Calu3 (cell line): Measurements from ENCODE around the gene SERPINB1. TPM values are rescaled to one million over a fixed set of nuclear protein-coding genes. Genes with fewer than 3 reads are reported as not detected.

Experiments used
- BruUV-seq: library from RNA; stranded (reverse); fragments of 400-500 nt; replicated peaks from 2 replicates; lab custom pipeline; 2021; lab: Mats Ljungman, UMichigan
- CTCF ChIA-PET: fragments of 300-600 bp; sonication (Branson Sonifier 250); formaldehyde crosslinking; loops from one replicate; lab custom pipeline; 2022; ENCODE audit warnings: antibody characterized with exemption; lab: Charles Lee
- DNase-seq: peaks from one replicate; pipeline ENCODE4 v3.0.0; 2022
- H3K27ac Mint-ChIP-seq: one replicate; pipeline ENCODE4 v1.8.0; 2022; ENCODE audit warnings: mixed read lengths; ENCODE audit not compliant: unreplicated experiment
- H3K27me3 Mint-ChIP-seq: one replicate; pipeline ENCODE4 v1.8.0; 2022; ENCODE audit warnings: mixed read lengths; ENCODE audit not compliant: unreplicated experiment
- H3K36me3 Mint-ChIP-seq: one replicate; pipeline ENCODE4 v1.8.0; 2022; ENCODE audit warnings: mild to moderate bottlenecking, moderate library complexity, mixed read lengths; ENCODE audit not compliant: insufficient read depth, unreplicated experiment
- H3K4me1 Mint-ChIP-seq: one replicate; pipeline ENCODE4 v1.8.0; 2022; ENCODE audit warnings: mild to moderate bottlenecking, low read depth, mixed read lengths; ENCODE audit not compliant: unreplicated experiment
- H3K4me3 Mint-ChIP-seq: one replicate; pipeline ENCODE4 v1.8.0; 2022; ENCODE audit warnings: mild to moderate bottlenecking, low read depth, moderate library complexity, mixed read lengths; ENCODE audit not compliant: unreplicated experiment
- H3K9me3 Mint-ChIP-seq: one replicate; pipeline ENCODE4 v1.8.0; 2022; ENCODE audit warnings: low read depth, mixed read lengths; ENCODE audit not compliant: unreplicated experiment
- intact Hi-C: fragments of 100-400 bp; cut with micrococcal nuclease; formaldehyde crosslinking; loops from one replicate; pipeline ENCODE4 v1.10.0; 2022; ENCODE audit not compliant: unreplicated experiment
- total RNA-seq: library from RNA; stranded (reverse); gene quantifications from 2 replicates; pipeline ENCODE4 v1.2.3, GENCODE V29; 2022
- TF ChIP-seq, protein P1 (sequence below): fragments of 200-600 bp; IDR thresholded peaks from one replicate; pipeline ENCODE4 v1.8.0; 2022; ENCODE audit warnings: antibody characterized with exemption; ENCODE audit not compliant: unreplicated experiment

SERPINB1 gene
- total RNA-seq, 1 experiment from 2014 or later = 56.3 TPM

DNA sequence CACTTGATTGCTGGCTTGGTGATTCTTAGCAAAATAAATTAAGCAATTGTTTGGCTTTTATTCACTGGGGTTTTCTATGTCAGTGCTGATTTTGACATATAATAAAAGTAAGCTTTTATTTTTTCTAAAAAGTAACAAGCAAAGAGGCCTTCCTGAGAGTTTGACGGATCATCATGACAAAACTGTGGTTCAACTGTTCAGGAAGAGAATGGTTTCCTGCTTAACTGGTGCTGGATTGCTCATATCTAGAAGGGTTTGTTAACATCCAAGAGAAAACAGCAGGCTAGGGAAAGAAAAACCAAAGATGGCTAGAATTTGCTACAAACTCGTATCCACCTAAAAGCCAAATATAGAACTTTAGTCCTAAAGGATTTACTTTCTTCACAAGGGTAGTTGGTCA, 21.2 kb downstream of the SERPINB1 start:
- Mint-ChIP-seq H3K4me1 (peaks cover 41% of the 10 kb centered on the region), H3K27ac (no peak overlapping the region), H3K4me3 (no peak overlapping the region), H3K9me3 (peaks cover 4% of the 10 kb centered on the region), H3K36me3 (no peaks in the 10 kb centered on the region), H3K27me3 (no peaks in the 10 kb centered on the region)
- intact Hi-C loops = no loop called here
- no peak for DNase-seq
- TF ChIP-seq, protein P1, sequence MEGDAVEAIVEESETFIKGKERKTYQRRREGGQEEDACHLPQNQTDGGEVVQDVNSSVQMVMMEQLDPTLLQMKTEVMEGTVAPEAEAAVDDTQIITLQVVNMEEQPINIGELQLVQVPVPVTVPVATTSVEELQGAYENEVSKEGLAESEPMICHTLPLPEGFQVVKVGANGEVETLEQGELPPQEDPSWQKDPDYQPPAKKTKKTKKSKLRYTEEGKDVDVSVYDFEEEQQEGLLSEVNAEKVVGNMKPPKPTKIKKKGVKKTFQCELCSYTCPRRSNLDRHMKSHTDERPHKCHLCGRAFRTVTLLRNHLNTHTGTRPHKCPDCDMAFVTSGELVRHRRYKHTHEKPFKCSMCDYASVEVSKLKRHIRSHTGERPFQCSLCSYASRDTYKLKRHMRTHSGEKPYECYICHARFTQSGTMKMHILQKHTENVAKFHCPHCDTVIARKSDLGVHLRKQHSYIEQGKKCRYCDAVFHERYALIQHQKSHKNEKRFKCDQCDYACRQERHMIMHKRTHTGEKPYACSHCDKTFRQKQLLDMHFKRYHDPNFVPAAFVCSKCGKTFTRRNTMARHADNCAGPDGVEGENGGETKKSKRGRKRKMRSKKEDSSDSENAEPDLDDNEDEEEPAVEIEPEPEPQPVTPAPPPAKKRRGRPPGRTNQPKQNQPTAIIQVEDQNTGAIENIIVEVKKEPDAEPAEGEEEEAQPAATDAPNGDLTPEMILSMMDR = no peak
- BruUV-seq = no TSS peak
- CTCF ChIA-PET = no interaction called here

DNA sequence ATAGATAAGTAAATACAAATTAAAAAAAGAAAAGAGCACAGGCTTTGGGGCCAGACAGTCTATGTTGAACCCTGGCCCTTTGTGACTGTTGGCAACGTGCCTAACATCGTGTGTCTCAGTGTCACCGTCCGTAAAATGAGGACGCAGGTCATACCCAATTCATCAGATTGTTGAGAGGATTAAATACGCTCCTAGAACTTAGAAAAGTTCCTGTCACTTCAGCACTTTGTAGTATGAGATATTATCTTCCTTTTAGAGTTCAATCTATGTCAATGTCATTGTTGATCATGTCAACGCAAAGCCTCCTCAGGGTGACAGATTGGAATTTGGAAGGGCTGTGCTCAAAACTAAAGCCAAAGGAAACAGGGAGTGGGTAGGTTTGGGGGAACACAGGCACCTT, 21.7 kb downstream of the SERPINB1 start:
- H3K27me3 Mint-ChIP-seq = no peaks in the 10 kb centered on the region
- H3K36me3 Mint-ChIP-seq = no peaks in the 10 kb centered on the region
- H3K9me3 Mint-ChIP-seq = peaks cover 4% of the 10 kb centered on the region
- CTCF ChIA-PET = no interaction called here
- no peak overlapping the region for H3K4me3 Mint-ChIP-seq
- H3K27ac Mint-ChIP-seq = no peak overlapping the region
- DNase-seq = no peak
- H3K4me1 Mint-ChIP-seq = peaks cover 41% of the 10 kb centered on the region
- no TSS peak for BruUV-seq
- TF ChIP-seq, protein P1 = no peak
- intact Hi-C loops = no loop called here

DNA sequence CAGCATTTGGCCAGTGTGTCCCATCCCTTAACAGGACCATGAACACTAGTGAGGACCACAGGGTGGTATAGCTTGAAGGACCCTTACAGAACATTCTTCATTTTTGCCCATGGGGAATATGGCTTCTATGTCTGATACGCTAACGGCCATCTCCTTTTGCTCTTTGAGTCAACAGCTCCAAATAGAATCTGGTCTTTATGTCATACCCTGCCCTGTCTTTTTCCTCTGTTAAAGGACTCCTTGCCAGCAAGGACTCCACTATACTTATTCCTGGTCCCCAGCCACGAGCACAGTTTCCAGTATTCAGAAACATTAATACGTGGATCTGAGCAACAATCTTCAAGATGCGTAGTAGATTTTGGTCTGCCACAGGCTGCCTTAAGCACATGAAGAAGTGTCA, 22.5 kb downstream of the SERPINB1 start:
- Mint-ChIP-seq H3K9me3 (peaks cover 4% of the 10 kb centered on the region), H3K27me3 (no peaks in the 10 kb centered on the region), H3K36me3 (no peaks in the 10 kb centered on the region), H3K4me3 (no peak overlapping the region), H3K4me1 (peaks cover 39% of the 10 kb centered on the region), H3K27ac (peak overlapping the region; percentile 90)
- CTCF ChIA-PET = interaction anchor here (0.6 kb wide), 1 partner anchor 291 kb away, joined by 5 read pairs; no protein-coding TSS in a partner anchor
- TF ChIP-seq, protein P1 = no peak
- intact Hi-C loops = no loop called here
- BruUV-seq = no TSS peak
- no peak for DNase-seq

DNA sequence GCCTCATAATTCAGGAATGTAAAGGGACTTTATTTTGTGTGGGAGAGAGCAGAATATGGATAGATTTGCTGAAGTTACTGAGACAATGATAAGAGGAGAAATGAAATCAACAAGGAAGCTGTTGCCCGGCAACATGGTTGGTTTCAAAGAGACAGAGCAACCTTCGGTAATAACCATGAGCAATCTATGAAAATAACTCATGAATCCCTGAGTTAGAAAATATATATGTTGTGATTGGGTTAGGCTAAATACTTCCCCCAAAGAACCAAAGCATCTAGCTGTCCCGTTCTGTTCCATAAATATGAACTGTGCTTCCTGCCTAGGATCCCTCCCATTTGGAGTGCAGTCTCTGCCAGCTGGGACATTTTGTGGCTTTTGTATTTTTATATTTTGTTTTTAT, 23.1 kb downstream of the SERPINB1 start:
- DNase-seq = no peak
- H3K4me1 Mint-ChIP-seq = peaks cover 33% of the 10 kb centered on the region
- TF ChIP-seq, protein P1 = no peak
- H3K27ac Mint-ChIP-seq = peak overlapping the region; percentile 90
- peaks cover 4% of the 10 kb centered on the region for H3K9me3 Mint-ChIP-seq
- no TSS peak for BruUV-seq
- CTCF ChIA-PET = interaction anchor here (0.6 to 1.6 kb wide), 3 partner anchors 23 to 292 kb away, joined by 5 to 9 read pairs (median 5); partner anchors contain the start of gene SERPINB1
- H3K36me3 Mint-ChIP-seq = no peaks in the 10 kb centered on the region
- intact Hi-C loops = no loop called here
- H3K27me3 Mint-ChIP-seq = no peaks in the 10 kb centered on the region
- H3K4me3 Mint-ChIP-seq = peak overlapping the region; percentile 43
